Frontal cortex (tissue), 4 donors: ENCODE measurements around the gene GRIA2. TPM values are rescaled to one million over a fixed set of nuclear protein-coding genes. Genes with fewer than 3 reads are reported as not detected.
"Not testable (repeated sequence)": the region's sequence is repeated elsewhere in the genome, so short reads cannot be mapped to it uniquely, and the experiment has no call there.

Experiments used
- DNase-seq, 2 donors: peaks; one replicate each; pipeline ENCODE4 v3.0.0; 2012; ENCODE audit warnings: low spot score in 2 of 2
- FAIRE-seq: peaks from 2 replicates; lab custom pipeline; 2012; peaks lifted over from hg19 to GRCh38; lab: Jason Lieb, UNC
- total RNA-seq: library from RNA; depleted of rRNA; stranded (reverse); fragments of >200 nt; gene quantifications from one replicate; pipeline ENCODE4 v1.2.3, GENCODE V29; 2014
- donor health status: control.
- donor health status: control.
- donor health status: control.

The GRIA2 gene
- total RNA-seq, 1 donor from 2014 or later: 339 TPM

- no peak for DNase-seq
- no peak for FAIRE-seq
Measured at GRCh38 chr4:157245351-157245750, 24.8 kb downstream of the GRIA2 start.

- FAIRE-seq (no peak), DNase-seq (no peak)
Measured at GRCh38 chr4:157246964-157247363, 26.4 kb downstream of the GRIA2 start.

DNA sequence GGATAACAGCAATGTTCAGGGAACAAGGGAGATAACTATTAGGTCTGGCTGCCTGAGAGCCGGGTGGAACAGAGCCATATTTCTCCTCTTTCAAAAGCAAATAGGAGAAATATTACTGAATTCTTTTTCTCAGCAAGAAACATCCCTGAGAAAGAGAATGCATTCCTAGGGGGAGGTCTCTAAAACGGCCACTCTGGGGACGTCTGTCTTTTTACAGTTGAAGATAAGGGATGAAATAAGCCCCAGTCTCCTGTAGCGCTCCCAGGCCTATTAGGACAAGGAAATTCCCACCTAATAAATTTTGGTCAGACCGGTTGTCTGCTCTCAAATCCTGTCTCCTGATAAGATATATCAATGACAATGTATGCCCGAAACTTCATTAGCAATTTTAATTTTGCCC lies 37.6 kb downstream of the GRIA2 start:
- not testable (repeated sequence) for FAIRE-seq, DNase-seq

DNA sequence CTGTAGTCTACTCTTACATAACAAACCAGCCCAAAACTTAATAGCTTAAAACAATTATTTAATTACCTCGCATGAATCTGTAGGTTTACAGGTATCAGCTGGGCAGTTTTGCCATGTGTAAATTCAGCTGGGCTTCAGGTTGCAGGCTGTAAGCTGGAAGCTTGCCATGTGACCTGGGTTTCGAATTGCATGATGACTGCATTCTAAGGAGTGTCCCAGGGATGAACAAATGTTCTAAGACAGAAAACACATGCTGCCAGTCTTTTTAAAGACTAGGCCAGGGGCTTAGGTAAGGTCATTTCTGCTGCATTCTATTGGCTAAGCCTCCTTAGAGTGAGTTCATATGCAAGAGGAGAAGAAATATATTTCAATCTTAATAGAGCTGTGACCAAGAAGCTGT lies 44.8 kb downstream of the GRIA2 start:
- FAIRE-seq (no peak), DNase-seq (no peak)

GRCh38 chr4:157270108-157270507 lies 49.6 kb downstream of the GRIA2 start:
- no peak for FAIRE-seq
- no peak for DNase-seq

DNA sequence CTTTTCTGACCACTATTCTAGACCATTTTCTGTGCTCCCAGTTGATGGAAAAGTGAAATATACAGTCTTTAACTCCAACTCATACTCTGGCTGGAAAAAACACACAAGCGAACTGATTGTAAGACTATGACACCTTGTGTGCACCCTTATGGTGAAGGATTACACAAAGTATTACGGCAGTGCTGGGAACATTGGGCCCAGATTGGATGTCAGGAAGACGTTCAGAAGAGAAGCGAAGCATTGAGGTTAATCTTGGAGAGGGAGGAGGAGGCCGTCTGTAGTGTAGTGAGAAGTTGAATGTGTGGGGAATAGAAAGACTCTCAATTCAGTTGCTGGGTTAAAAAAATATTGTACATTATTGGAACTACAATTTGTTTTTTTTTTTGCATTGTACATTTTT lies 50.0 kb downstream of the GRIA2 start:
- no peak for DNase-seq
- FAIRE-seq: no peak

GRCh38 chr4:157271166-157271869 lies 50.8 kb downstream of the GRIA2 start:
- DNase-seq (no peak), FAIRE-seq (no peak)

DNA sequence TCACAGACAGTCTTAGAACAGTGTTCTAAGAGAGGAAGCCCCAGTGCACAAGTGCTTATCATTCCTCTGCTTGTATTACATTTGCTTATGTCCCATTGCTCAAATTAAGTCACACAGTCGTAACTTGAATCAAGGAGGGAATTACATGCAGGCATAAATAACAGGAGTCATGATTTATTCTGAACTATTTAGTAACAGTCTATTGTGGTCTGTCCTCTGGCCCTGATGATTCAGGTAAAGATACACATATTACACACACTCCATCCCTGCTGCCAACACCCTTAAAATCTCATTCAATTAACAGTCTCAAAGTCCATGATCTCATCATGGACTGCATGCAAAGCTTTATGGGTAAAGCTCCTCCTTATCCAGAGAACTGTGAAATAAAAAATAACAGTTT lies 60.1 kb downstream of the GRIA2 start:
- FAIRE-seq (no peak), DNase-seq (no peak)

GRCh38 chr4:157282019-157282418 lies 61.5 kb downstream of the GRIA2 start:
- FAIRE-seq: no peak
- DNase-seq: no peak

GRCh38 chr4:157287445-157287844 lies 66.9 kb downstream of the GRIA2 start:
- DNase-seq (no peak), FAIRE-seq (no peak)

DNA sequence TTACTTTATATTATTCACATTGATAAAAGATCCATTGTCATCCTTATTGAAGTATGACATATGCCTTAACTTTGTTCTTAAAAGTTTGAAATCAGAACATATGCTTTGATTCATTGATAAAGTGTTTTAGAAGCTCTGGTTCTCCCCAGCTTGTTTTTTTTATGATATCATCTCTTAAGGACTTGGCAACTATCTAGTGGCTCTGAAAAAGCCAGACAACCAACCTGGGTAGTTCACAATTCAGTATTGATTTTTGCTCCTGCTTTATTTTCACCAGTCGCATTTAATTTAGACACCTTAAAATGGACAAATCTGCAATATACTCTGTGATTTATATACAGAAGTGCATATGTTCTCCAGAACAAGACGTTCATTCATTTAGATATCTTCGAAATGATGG lies 70.1 kb downstream of the GRIA2 start:
- FAIRE-seq (no peak), DNase-seq (no peak)

GRCh38 chr4:157291071-157291470 lies 70.5 kb downstream of the GRIA2 start:
- no peak for DNase-seq
- FAIRE-seq: peak; percentile 26

DNA sequence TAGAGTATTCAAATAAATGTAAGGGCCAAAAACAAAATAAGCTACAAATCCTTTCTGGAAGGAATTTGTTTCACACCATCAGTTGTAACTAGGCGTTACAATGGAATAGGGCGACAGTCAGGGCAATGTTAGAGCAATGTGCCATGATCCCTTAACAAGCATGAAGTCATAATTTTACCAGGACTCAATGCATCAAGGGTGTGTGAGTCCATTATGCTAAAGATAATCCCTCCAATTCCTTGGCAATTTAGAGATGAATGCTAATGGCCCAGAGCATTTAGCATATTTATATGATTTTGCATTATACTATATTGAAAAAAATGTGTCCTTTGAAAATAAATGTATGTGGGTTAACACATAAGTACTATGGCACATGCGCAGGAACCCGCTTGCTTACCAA lies 73.1 kb downstream of the GRIA2 start:
- no peak for DNase-seq
- no peak for FAIRE-seq

DNA sequence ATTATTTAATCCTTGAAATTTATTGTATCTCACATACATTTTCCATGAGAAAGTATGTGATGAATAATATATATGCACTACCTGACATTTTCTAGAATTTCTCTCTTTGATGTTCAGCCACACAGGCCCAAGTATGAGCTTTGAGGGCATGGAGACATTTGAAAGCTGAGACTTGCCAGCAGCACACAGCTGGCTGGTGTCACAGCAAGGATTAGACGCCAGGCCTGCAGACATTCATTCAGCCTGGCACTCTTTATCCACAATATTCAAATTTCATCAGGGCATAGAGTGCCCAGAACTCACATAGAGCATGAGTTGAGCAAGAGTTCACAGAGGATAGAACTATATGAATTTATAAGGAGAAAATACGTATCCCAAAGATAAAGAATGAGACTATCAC lies 74.0 kb downstream of the GRIA2 start:
- FAIRE-seq (no peak), DNase-seq (no peak)

DNA sequence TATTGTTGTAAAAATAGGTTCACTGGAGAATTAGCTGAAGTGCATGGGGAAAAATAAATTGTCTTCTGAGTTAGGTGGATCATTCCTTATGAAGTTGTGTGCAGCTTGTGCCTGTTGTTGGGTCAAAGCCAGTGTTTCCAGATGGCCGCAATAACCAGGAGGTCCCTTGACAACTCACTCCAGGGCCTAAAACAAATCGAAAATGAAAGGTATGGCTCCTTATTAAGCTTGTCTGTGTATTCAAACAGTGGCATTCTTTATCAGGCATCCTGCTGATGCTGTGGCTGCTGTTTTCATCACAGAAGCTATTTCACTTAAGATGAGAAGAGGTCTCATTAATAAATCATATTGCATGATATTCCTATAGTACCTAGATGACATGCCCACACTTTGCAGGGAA lies 80.2 kb downstream of the GRIA2 start:
- no peak for DNase-seq
- FAIRE-seq: no peak

GRCh38 chr4:157303471-157303960 lies 83.0 kb downstream of the GRIA2 start:
- FAIRE-seq: no peak
- DNase-seq: no peak

DNA sequence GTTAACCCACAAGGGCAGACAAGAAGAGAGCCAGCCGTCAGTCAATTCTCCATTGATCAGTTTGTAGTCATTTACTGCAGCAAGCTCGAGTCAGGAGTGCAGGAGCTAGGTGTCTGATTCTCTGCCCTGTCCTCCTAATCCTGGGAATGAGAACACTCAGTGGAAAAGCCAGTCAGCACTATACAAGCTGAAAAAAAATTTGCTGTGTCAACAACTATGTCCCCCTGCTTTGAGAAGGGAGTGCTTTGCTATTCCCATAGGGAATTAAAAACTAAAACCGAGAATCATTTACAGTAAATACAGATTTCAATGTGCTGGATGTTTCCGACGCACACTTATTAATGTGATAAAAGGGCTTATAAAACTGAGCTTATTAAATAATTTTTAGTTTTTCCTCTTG lies 84.2 kb downstream of the GRIA2 start:
- FAIRE-seq (no peak), DNase-seq (no peak)

- DNase-seq (no peak), FAIRE-seq (no peak)
Measured at GRCh38 chr4:157312702-157313101, 92.2 kb downstream of the GRIA2 start.

GRCh38 chr4:157314906-157315305 lies 94.4 kb downstream of the GRIA2 start:
- DNase-seq (no peak), FAIRE-seq (no peak)

- DNase-seq: no peak
- FAIRE-seq: no peak
Measured at GRCh38 chr4:157315968-157316367, 95.4 kb downstream of the GRIA2 start.

DNA sequence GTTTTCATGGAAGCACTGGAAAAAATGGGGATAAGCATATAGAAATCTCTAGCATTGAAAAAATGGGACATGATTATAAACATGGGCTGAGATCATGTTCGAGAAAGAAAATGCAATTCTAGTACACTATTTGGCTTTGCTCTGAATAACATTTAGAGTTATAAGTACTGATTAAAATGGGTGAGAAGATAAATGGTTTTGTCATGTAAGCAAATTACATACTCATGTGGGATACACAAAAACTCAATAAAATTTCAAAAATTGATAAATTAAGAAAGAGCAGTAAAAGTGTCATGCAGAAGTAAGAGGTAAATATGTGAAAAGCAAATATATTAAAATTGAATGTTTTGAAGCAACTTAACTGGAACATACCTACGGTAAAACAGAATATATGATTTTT lies 99.6 kb downstream of the GRIA2 start:
- FAIRE-seq: no peak
- DNase-seq: no peak

- DNase-seq (no peak), FAIRE-seq (no peak)
Measured at GRCh38 chr4:157327666-157328065, 107.1 kb downstream of the GRIA2 start.
